KMS-11 (cell line): ENCODE measurements around the gene ATM.
"Not testable (repeated sequence)": the region's sequence is repeated elsewhere in the genome, so short reads cannot be mapped to it uniquely, and the experiment has no call there.

ENCODE experiments used
- H2AFZ ChIP-seq: fragments of 200-600 bp; sonication (generic); 2 replicates; pipeline ENCODE4 v1.6.1; 2016; ENCODE audit warnings: antibody characterized with exemption, mixed run types, low read depth
- H3K27ac ChIP-seq: fragments of 200-600 bp; sonication (generic); 2 replicates; pipeline ENCODE4 v1.6.1; 2016; ENCODE audit warnings: mild to moderate bottlenecking, mixed run types
- H3K27me3 ChIP-seq: fragments of 200-600 bp; sonication (generic); 2 replicates; pipeline ENCODE4 v1.6.1; 2017; ENCODE audit warnings: mild to moderate bottlenecking, low read depth, mixed run types, moderate library complexity; ENCODE audit not compliant: insufficient read depth
- H3K36me3 ChIP-seq: fragments of 200-600 bp; sonication (generic); 2 replicates; pipeline ENCODE4 v1.6.1; 2017; ENCODE audit warnings: mild to moderate bottlenecking, mixed run types; ENCODE audit not compliant: insufficient read depth
- H3K4me1 ChIP-seq: fragments of 200-600 bp; sonication (generic); 2 replicates; pipeline ENCODE4 v1.6.1; 2016; ENCODE audit warnings: mild to moderate bottlenecking, low read depth, mixed run types; ENCODE audit not compliant: poor library complexity, severe bottlenecking
- H3K4me2 ChIP-seq: fragments of 200-600 bp; sonication (generic); 2 replicates; pipeline ENCODE4 v1.7.0; 2016; ENCODE audit warnings: mild to moderate bottlenecking, mixed run types
- H3K4me3 ChIP-seq: fragments of 200-600 bp; sonication (generic); IDR thresholded peaks from 2 replicates; pipeline ENCODE4 v1.6.1; 2017; ENCODE audit warnings: low read depth, low read length, mixed read lengths; ENCODE audit not compliant: insufficient read depth
- H3K79me2 ChIP-seq: fragments of 200-600 bp; sonication (generic); 2 replicates; pipeline ENCODE4 v1.6.1; 2016; ENCODE audit warnings: low read depth, mixed run types; ENCODE audit not compliant: insufficient read depth
- H3K9ac ChIP-seq: fragments of 200-600 bp; sonication (generic); 2 replicates; pipeline ENCODE4 v1.6.1; 2016; ENCODE audit warnings: mild to moderate bottlenecking, mixed run types
- H4K20me1 ChIP-seq: fragments of 200-600 bp; sonication (generic); 2 replicates; pipeline ENCODE4 v1.6.1; 2016; ENCODE audit warnings: mild to moderate bottlenecking, mixed run types; ENCODE audit not compliant: insufficient read depth
- CTCF ChIP-seq: fragments of 200-600 bp; sonication (generic); conservative IDR thresholded peaks from 2 replicates; pipeline ENCODE4 v1.6.1; 2017; ENCODE audit warnings: low read depth, mild to moderate bottlenecking, antibody characterized with exemption, low read length, moderate library complexity, mixed read lengths

The ATM gene

GRCh38 chr11:108278546-108278945 lies 55.7 kb downstream of the ATM start:
- H2AFZ ChIP-seq = no peak overlapping the region
- no peak overlapping the region for H3K4me3 ChIP-seq
- no peak overlapping the region for H3K27ac ChIP-seq
- no peaks in the 10 kb centered on the region for H4K20me1 ChIP-seq
- H3K36me3 ChIP-seq = no peaks in the 10 kb centered on the region
- no peaks in the 10 kb centered on the region for H3K4me1 ChIP-seq
- H3K9ac ChIP-seq = no peak overlapping the region
- H3K79me2 ChIP-seq = no peaks in the 10 kb centered on the region
- no peaks in the 10 kb centered on the region for H3K27me3 ChIP-seq
- no peak overlapping the region for H3K4me2 ChIP-seq
- no peak for TF ChIP-seq CTCF

GRCh38 chr11:108278954-108279353 lies 56.1 kb downstream of the ATM start:
- no peak overlapping the region for H3K9ac ChIP-seq
- no peaks in the 10 kb centered on the region for H3K36me3 ChIP-seq
- H3K79me2 ChIP-seq = no peaks in the 10 kb centered on the region
- no peak overlapping the region for H3K4me2 ChIP-seq
- H4K20me1 ChIP-seq = no peaks in the 10 kb centered on the region
- no peak overlapping the region for H3K27ac ChIP-seq
- no peaks in the 10 kb centered on the region for H3K27me3 ChIP-seq
- TF ChIP-seq CTCF = no peak
- no peak overlapping the region for H2AFZ ChIP-seq
- no peaks in the 10 kb centered on the region for H3K4me1 ChIP-seq
- H3K4me3 ChIP-seq = no peak overlapping the region

GRCh38 chr11:108286370-108286769 lies 63.5 kb downstream of the ATM start:
- Histone ChIP-seq H3K9ac (no peak overlapping the region), H3K4me3 (no peak overlapping the region), H3K4me1 (no peaks in the 10 kb centered on the region), H2AFZ (no peak overlapping the region), H3K27ac (no peak overlapping the region), H4K20me1 (no peaks in the 10 kb centered on the region), H3K27me3 (no peaks in the 10 kb centered on the region), H3K36me3 (no peaks in the 10 kb centered on the region), H3K79me2 (no peaks in the 10 kb centered on the region), H3K4me2 (no peak overlapping the region)
- TF ChIP-seq CTCF = no peak

GRCh38 chr11:108286956-108287355 lies 64.1 kb downstream of the ATM start:
- no peak for TF ChIP-seq CTCF

GRCh38 chr11:108289066-108289465 lies 66.2 kb downstream of the ATM start:
- H3K27ac ChIP-seq, H4K20me1 ChIP-seq, H3K36me3 ChIP-seq: not testable (repeated sequence)

More at GRCh38 chr11:108286956-108287355, 64.1 kb downstream of the ATM start:
- Histone ChIP-seq H3K9ac (no peak overlapping the region), H3K4me2 (no peak overlapping the region), H2AFZ (no peak overlapping the region), H3K36me3 (no peaks in the 10 kb centered on the region), H3K27me3 (no peaks in the 10 kb centered on the region), H3K4me1 (no peaks in the 10 kb centered on the region), H3K79me2 (no peaks in the 10 kb centered on the region), H3K4me3 (no peak overlapping the region), H3K27ac (no peak overlapping the region), H4K20me1 (no peaks in the 10 kb centered on the region)

More at GRCh38 chr11:108289066-108289465, 66.2 kb downstream of the ATM start:
- not testable (repeated sequence) for H3K4me1 ChIP-seq, H3K4me2 ChIP-seq, H3K79me2 ChIP-seq, H3K27me3 ChIP-seq, H3K9ac ChIP-seq, H2AFZ ChIP-seq, H3K4me3 ChIP-seq
